Omental fat pad (tissue), 4 donors: ENCODE measurements around the gene FAM24A. TPM values are rescaled to one million over a fixed set of nuclear protein-coding genes. Genes with fewer than 3 reads are reported as not detected.

ENCODE experiments used
- ATAC-seq: fragments of 150-250 bp; one replicate; pipeline ENCODE4 v1.9.1; 2016; ENCODE audit warnings: mild to moderate bottlenecking, moderate library complexity; ENCODE audit not compliant: low FRiP score
- DNase-seq: peaks from one replicate; pipeline ENCODE4 v3.0.0-alpha.2; 2019; ENCODE audit warnings: low spot score
- total RNA-seq, 4 donors: library from RNA; depleted of rRNA; stranded (reverse); fragments of >200 nt; gene quantifications; one replicate each; pipeline ENCODE4 v1.1.0, GENCODE V29; 2016
- TF ChIP-seq, protein P1 (sequence below), 3 donors: fragments of 450-650 bp; IDR thresholded peaks; one replicate each; pipeline ENCODE4 v1.5.1; 2016 to 2017; ENCODE audit warnings: antibody characterized with exemption in 3 of 3, mild to moderate bottlenecking in 3 of 3, moderate library complexity in 2 of 3

Gene FAM24A
- total RNA-seq, 4 donors from 2014 or later = not detected

DNA sequence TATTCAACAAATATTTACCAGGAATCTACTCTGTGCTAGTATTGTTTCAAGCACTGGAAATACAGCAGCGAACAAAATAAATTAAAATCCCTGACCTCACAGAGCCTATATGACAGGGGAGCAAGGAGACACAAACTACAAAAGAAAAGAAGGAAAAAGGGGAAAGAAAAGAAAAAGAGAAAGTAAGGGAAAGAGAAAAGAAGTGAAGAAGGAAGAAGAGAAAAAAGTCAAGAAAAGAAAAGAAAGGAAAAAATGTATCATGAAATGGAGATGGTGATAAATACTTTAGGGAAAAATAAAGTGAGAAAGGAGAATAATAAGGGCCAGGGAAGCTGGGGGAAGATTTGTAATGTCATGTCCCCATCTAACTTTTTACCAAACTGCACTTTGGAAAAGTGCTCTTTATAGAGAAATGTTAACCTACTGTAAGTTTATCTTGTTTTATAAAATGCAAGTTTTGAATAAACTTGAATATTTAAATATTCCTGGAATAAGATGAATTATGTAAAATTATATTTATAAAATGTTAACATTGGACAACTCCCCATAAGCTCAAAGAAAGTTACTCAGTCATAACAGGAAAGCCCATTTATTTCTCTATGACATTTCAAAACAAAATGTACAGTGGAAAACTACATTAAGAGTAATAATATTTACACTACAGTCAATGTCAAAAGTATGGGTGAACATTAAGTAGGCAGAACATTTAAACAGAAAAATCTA lies 28.9 kb downstream of the FAM24A start:
- ATAC-seq (no peak), DNase-seq (no peak)
- TF ChIP-seq, protein P1, sequence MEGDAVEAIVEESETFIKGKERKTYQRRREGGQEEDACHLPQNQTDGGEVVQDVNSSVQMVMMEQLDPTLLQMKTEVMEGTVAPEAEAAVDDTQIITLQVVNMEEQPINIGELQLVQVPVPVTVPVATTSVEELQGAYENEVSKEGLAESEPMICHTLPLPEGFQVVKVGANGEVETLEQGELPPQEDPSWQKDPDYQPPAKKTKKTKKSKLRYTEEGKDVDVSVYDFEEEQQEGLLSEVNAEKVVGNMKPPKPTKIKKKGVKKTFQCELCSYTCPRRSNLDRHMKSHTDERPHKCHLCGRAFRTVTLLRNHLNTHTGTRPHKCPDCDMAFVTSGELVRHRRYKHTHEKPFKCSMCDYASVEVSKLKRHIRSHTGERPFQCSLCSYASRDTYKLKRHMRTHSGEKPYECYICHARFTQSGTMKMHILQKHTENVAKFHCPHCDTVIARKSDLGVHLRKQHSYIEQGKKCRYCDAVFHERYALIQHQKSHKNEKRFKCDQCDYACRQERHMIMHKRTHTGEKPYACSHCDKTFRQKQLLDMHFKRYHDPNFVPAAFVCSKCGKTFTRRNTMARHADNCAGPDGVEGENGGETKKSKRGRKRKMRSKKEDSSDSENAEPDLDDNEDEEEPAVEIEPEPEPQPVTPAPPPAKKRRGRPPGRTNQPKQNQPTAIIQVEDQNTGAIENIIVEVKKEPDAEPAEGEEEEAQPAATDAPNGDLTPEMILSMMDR (IDR thresholded peaks at IDR 0.05) = no peak

DNA sequence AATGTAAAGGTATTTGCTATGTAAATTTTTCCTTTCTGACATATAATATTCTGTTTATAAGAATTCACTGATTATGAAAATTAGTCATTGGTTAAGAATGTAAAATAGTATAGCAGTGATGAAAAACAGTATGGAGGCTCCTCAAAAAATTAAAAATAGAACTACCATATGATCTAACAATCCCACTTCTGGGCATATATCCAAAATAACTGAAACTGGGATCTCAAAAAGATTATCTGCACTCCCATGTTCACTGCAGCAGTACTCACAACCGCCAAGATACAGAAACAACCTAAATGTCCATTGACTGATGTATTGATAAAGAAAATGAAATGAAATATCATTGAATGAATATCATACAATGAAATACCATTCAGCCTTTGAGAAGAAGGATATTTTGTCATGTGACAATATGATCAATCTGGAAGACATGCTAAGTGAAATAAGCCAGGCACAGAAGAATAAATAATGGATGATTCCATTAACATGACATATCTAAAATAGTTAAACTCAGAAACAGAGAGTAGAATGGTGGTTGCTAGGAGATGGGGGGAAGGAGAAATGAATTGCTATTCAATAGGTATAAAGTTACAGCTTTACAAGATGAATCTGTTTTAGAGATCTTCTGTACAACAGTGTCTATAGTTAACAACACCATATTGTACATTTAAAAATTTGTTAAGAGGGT lies 29.6 kb downstream of the FAM24A start:
- DNase-seq (no peak), ATAC-seq (no peak)
- TF ChIP-seq, protein P1 (IDR thresholded peaks at IDR 0.05) = no peak

DNA sequence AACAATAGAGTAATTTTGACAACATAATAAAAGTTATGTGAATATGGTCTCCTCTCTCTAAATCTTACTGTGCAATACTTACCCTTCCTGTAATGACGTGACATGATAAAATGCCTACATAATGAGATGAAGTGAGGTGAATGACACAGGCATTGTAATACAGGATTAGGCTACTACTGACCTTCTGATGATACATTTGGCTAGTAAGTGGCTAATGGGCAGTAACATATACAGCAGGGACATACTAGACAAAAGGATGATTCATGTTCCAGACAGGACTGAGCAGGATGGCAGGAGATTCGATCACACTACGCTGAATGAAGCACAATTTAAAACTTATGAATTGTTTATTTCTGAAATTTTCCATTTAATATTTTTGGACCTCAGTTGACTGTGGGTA lies 38.9 kb downstream of the FAM24A start:
- no peak for ATAC-seq
- DNase-seq = no peak
- TF ChIP-seq, protein P1 (IDR thresholded peaks at IDR 0.05) = no peak

DNA sequence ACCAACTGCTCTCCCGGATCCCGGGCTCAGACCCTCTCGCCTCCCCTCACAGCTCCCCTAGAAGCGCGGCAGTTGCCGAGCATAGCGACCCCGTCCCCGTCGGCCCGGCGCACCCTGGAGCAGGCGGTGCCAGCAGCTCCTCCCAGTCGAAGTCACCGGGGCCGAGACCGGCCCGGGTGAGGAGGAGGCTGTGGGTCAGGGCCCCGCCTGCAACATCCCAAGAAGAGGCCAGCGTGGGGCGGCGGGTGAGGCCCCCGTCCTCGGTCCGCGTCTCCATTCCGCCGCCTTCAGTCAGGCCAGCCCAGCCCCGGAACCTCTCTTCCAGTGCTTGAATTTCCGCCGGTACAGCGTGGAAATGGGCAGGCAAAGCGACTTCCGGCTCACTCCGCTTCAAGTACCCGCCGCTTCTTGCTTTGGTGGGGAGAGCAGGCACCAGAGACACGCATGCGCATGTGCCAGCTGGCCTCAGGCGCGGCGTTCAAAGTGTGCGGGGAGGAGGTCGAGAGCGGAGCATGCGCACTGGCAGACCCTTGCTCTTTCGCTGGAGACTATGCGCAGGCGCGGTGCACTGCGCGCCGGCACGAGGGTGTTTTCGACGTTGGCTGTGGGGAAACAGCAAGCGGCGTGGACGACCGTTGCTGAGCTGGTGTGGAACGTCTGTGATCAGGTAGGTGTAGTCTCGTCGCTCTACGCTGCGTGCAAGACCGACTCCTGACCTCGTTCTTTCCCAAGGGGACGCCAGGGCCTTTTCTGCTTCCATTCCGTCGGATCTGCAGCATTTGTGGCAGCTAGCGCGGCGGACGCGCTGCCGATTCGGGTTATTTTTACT lies 43.7 kb downstream of the FAM24A start, which contains the start of gene C10orf88:
C10orf88 (minus strand) TSS at position 326 of the 829 bp plus-strand sequence; CDS start at position 277, 49 bp downstream.
- TF ChIP-seq, protein P1 (IDR thresholded peaks at IDR 0.05) = no peak
- peak; percentile 99 for ATAC-seq

DNA sequence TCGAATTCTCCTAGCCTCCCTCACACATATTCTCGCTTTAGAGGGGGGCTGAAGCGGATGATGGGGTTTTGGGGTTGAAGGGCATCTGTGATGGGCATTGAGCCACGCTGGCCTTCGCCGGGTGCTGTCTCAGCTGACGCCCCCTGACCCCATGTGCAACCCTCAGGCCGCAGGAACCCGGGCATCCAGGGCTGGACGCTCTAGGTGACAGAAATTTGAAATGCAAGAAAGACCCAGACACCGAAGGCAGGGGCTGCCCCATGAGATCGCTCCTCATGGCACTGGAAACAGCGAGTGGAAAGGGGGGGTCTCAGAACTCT lies 44.3 kb downstream of the FAM24A start:
- ATAC-seq (no peak), DNase-seq (no peak)
- TF ChIP-seq, protein P1 (IDR thresholded peaks at IDR 0.05) = no peak

More for the DNA sequence above, 43.7 kb downstream of the FAM24A start, which contains the start of gene C10orf88:
- peak; percentile 80 for DNase-seq

DNA sequence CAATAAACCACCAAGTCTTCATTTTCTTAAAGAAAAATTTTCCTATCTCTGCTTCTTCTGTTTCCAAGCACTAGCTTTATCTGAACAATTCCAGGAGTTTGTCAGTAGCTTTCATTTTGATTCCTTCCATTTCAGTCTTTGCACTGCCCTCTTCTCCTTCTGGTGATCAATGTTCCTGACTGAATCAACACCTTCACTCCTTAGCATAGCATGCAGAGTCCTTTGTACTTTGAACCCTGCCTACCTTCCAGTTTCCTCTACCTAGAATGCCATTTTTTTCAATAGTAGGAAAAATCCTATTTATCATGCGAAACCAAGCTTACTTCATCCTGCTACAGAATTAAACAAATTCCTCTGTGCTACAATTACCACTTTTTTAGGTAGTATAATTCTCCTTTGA lies 45.5 kb downstream of the FAM24A start:
- TF ChIP-seq, protein P1 (IDR thresholded peaks at IDR 0.05) = no peak
- no peak for DNase-seq
- ATAC-seq = no peak
